Measurements from ENCODE around the gene DOK3.

GRCh38 chr5:177505075-177505474 lies 4.6 kb downstream of the DOK3 start:
- TF ChIP-seq CTCF (IDR thresholded peaks at IDR 0.05; ENCODE audit: insufficient read depth, low read length, poor library complexity, severe bottlenecking) (no peak), EZH2phosphoT487 (conservative IDR thresholded peaks at IDR 0.05; ENCODE audit: low read length) (no peak)

All from SU-DHL-6 (cell line).